NCI-H526 (cell line): ENCODE data around the gene PACS1.
"Not testable (repeated sequence)": the region's sequence is repeated elsewhere in the genome, so short reads cannot be mapped to it uniquely, and the experiment has no call there.

Source experiments
- DNase-seq, 2 experiments: peaks; one replicate each; lab custom pipeline; 2025; lab: John Stamatoyannopoulos, UW

Gene PACS1

GRCh38 chr11:66069715-66070603 is at the start of gene PACS1:
Gene PACS1, plus strand, starts transcription at chr11:66070272. Its CDS starts 215 bp downstream, at chr11:66070487.
- peak in 1 of 2 experiments; percentile 83 for DNase-seq

- no peak for DNase-seq
These were observed 49.3 kb upstream of the PACS1 start for GRCh38 chr11:66020618-66021357.

GRCh38 chr11:66022401-66023185 is 47.5 kb upstream of the PACS1 start:
- DNase-seq: peak; percentile 40 to 85

- DNase-seq: not testable (repeated sequence)
These were observed 47.0 kb upstream of the PACS1 start for GRCh38 chr11:66023186-66023440.

GRCh38 chr11:66026017-66026529 is 44.0 kb upstream of the PACS1 start, which contains the start of gene CATSPER1:
Gene CATSPER1, minus strand, starts transcription at chr11:66026479. Its CDS starts 100 bp downstream, at chr11:66026379.
- no peak for DNase-seq

GRCh38 chr11:66032957-66033735 is 36.9 kb upstream of the PACS1 start:
- DNase-seq: no peak

- no peak for DNase-seq
These were observed 34.3 kb upstream of the PACS1 start for GRCh38 chr11:66035653-66036333.

- no peak for DNase-seq
These were observed 33.8 kb upstream of the PACS1 start for GRCh38 chr11:66036334-66036710.

GRCh38 chr11:66037327-66037726 is 32.7 kb upstream of the PACS1 start:
- no peak for DNase-seq

GRCh38 chr11:66039765-66040164 is 30.3 kb upstream of the PACS1 start:
- no peak for DNase-seq

- DNase-seq: no peak
These were observed 27.7 kb upstream of the PACS1 start for GRCh38 chr11:66042227-66042995.

GRCh38 chr11:66042996-66043906 is 26.8 kb upstream of the PACS1 start:
- no peak for DNase-seq

- DNase-seq: no peak
These were observed 25.3 kb upstream of the PACS1 start for GRCh38 chr11:66044757-66045156.

GRCh38 chr11:66045177-66045639 is 24.9 kb upstream of the PACS1 start:
- DNase-seq: peak; percentile 57 to 93

GRCh38 chr11:66046901-66047300 is 23.2 kb upstream of the PACS1 start:
- no peak for DNase-seq

- no peak for DNase-seq
These were observed 22.3 kb upstream of the PACS1 start for GRCh38 chr11:66047541-66048365.

- peak in 1 of 2 experiments; percentile 71 for DNase-seq
These were observed 21.3 kb upstream of the PACS1 start, which contains the start of gene GAL3ST3 for GRCh38 chr11:66048547-66049323. Gene GAL3ST3, minus strand, starts transcription at chr11:66049161. Its CDS starts 3,746 bp downstream, at chr11:66045415.
